GM21717 (cell line): ENCODE results near the gene KLHL1.
"Not testable (repeated sequence)": the region's sequence is repeated elsewhere in the genome, so short reads cannot be mapped to it uniquely, and the experiment has no call there.

ENCODE experiments used
- ATAC-seq: cut with Tn5 transposase; IDR thresholded peaks from one replicate; pipeline ENCODE4 v1.9.1; 2021; ENCODE audit warnings: mild to moderate bottlenecking, moderate library complexity; ENCODE audit not compliant: unreplicated experiment

Gene KLHL1, protein sequence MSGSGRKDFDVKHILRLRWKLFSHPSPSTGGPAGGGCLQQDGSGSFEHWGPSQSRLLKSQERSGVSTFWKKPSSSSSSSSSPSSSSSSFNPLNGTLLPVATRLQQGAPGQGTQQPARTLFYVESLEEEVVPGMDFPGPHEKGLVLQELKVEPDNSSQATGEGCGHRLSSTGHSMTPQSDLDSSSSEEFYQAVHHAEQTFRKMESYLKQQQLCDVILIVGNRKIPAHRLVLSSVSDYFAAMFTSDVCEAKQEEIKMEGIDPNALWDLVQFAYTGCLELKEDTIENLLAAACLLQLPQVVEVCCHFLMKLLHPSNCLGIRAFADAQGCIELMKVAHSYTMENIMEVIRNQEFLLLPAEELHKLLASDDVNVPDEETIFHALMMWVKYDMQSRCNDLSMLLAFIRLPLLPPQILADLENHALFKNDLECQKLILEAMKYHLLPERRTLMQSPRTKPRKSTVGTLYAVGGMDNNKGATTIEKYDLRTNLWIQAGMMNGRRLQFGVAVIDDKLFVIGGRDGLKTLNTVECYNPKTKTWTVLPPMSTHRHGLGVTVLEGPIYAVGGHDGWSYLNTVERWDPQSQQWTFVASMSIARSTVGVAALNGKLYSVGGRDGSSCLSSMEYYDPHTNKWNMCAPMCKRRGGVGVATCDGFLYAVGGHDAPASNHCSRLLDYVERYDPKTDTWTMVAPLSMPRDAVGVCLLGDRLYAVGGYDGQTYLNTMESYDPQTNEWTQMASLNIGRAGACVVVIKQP

DNA sequence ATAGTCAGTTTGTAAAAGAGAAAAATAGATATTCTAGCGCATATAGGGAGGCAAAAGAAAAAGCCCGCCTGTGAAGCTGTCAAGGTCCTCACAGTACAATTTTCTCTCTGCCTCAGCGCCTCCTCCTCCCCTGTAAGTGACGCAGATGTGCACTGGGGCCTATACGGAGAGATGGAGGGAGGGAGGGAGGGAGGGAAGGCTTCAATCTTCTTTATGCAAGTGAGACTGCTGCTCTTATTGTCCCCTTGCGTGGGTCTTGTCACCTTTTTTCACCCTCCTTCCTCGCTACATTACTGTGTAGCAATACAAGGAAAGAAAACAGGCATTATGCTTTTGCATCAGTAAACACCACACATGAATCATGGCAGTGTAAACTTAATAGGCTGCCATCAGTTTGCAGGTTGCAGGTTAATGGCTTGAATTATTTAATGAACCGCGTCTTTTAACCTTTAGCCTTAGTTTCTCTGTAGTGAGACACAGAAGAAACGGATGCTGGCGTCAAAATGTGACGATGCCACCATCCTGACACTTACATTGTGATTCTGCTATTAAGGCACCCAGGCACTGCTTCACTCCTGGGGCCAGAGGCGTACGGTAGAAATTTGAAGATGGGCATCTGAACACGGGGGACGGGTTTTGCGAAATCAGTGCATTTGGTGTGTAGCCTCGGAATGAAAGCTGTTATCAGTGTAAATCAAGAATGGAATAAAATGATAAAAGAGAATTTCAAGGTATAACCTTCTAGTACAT, at the start of gene KLHL1:
KLHL1 (minus strand) TSS at position 97 of the 750 bp plus-strand sequence. CDS start 753 bp downstream, outside the sequence.
- no peak for ATAC-seq

GRCh38 chr13:70142658-70143057, 34.4 kb upstream of the KLHL1 start:
- not testable (repeated sequence) for ATAC-seq

- ATAC-seq = no peak
Observed at GRCh38 chr13:70128098-70128497, 19.8 kb upstream of the KLHL1 start.

DNA sequence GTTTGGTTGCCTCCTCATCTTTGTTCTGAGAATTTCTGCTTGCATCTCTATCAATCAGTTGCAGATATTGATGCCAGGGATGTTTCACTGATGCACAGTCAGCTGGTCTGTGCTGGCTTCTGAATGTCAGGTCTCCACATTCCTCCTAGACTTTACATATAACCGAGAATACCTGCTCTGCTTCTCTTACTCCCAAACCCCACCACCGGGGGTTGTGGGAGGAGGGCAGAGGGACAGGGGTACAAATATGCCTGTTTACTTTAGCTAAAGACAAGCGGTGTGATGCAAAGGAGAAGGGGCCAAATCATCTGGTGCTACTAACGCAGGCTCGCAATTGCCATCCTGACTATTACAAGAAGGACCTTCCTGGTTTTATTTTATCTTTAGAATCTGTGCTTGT, 17.4 kb upstream of the KLHL1 start:
- ATAC-seq = no peak

DNA sequence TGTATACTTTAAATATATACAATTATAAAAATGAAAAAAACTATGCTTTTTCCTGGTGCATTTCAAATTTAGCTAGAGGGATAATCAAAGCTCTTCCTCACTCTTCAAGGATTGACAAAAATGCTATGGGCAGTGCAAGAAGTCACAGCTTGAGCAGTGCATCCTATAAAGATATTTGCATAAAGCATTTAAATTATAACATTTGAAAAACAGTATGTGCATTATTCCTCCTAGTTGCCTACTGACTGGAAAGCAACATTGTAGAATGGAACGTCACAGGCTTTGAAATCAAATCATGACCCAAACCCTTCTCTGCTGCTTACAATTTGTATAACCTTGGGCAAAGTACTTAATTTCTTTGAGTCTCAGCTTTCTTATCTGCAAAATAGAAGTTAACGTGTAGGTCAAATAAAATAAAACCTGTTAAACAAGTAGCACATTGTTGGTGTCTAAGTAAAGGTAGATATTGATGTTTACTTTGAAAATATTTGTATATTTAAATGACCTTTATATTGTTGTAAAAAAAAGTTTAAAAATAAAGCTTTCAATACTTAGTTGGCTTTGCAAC, 9.2 kb upstream of the KLHL1 start:
- no peak for ATAC-seq

DNA sequence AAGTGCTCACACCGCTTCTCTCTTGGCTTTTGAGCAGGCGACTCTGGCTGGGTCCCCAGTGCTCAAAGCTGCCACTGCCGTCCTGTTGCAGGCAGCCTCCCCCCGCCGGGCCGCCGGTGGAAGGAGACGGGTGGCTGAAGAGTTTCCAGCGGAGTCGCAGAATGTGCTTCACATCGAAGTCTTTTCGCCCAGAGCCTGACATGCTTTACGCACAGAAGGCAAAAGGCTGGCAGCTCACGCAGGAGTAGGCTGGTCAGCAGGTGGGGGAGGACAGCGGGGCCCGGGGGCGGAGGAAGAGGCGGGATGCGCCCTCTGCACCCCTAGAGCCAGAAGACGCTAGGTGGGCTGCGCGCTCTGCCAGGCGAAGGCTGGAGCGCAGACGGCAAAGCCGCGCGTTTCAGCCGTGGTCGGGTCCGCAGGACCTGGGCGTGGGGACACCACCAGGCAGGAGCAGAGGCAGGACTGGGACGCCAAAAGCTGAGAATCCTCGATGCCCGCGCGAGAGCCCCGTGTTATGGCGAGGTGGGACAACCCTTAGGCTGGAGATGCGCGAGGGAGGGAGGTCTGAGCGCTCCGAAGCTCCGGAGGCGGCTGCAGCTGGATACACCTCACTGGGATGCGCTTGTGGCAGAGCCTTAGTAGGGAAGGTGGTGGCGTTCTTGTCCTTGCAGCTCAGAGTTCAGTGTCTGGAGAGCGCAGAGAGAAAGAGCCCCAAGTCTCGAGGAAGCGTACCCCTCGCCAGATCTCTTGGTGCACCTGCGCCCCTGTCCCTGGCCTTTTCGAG, 562 bp downstream of the KLHL1 start, which contains the start of gene ATXN8OS:
ATXN8OS (plus strand) TSS at position 329 of the 784 bp plus-strand sequence.
- ATAC-seq = no peak

- ATAC-seq = no peak
Observed at GRCh38 chr13:70107125-70107497, 1.1 kb downstream of the KLHL1 start.

DNA sequence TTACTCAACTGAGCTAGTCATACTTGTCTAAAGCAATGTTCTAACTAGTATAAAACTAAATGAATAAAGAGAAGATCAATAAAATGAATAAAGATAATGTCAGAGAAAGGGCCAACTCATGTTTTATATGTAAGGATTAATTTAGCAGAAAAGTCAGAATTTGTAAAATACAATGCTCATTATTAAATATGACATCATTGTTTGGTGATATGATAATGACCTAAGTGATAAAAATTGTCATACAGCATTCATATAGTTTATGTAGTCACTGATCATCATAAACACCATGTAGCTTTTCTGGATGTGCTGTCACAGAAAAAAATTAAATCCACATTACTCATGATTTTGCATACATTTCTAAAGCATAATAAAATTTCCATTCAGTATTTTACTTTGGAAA, 3.8 kb downstream of the KLHL1 start:
- no peak for ATAC-seq

DNA sequence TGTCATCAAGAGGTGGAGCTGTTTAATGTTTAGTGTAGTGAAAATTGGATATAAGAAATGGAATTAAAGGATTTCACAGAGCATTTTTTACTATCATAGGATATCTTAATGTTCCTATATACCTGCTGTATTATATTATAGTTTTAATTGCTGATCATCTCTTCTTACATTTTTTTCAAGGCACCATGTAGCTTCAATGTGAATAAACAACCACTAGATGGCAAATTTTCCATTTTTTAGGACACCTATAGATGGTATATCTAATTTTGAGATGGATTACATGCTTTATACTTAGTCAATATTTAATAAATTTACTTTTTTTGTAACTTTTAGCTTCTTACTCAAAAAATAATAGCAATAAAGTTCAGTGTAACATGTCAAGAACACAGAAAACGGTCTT, 9.6 kb downstream of the KLHL1 start:
- ATAC-seq = no peak

DNA sequence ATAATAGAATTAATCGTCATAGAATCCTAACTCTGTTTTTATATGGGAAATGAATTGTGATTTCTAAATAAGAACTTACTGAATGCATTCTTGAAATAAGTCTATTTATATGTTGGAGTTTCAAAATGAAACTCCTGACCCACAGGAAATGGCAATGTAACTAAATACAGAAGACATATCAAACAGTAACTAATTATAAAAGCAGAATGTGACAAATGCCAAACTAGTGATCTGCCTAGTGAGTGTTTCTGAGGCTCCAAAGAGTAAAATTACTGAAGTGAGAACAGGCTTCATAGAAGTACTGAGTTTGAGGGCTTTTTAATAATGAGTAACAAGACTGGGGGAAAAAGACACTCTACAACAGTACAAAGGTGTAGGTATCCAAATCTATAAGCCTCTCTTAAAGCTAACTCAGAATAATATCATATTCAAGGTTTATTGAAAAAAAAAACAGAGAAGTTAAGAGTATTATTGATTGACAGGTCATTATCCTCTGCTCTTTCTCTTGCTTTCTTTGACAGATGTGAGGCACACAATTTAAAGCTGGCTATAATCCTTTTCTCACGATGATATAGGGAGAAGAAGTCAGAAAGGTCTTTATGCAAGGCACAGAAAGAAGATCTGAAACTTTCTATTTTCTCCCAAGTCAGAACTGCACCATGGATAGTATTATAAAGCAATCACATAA, 18.1 kb downstream of the KLHL1 start:
- ATAC-seq = no peak

- ATAC-seq = no peak
Observed at GRCh38 chr13:70088926-70089325, 19.3 kb downstream of the KLHL1 start.

GRCh38 chr13:70087247-70087646, 21.0 kb downstream of the KLHL1 start:
- ATAC-seq = no peak

- no peak for ATAC-seq
Observed at GRCh38 chr13:70080012-70080411, 28.2 kb downstream of the KLHL1 start.

DNA sequence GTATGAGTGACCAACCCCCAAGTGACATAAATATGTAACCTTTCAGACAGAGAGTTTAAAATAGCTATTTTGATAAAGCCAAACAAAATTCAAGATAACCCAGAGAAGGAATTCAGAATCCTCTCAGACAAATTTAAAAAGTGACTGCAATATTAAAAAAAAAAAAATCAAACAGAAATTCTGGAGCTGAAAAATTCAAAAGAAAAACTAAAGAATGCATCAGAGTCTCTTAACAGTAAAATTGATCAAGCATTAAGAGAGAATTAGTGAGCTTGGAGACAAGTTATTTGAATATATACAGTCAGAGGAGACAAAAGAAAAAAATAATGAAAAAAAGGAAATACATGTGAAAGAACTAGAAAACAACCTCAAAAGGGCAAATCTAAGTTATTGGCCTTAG, 53.7 kb downstream of the KLHL1 start:
- ATAC-seq = no peak

GRCh38 chr13:70051531-70051930, 56.7 kb downstream of the KLHL1 start:
- no peak for ATAC-seq

- peak; percentile 70 for ATAC-seq
Observed at GRCh38 chr13:70043685-70044084, 64.6 kb downstream of the KLHL1 start.

- no peak for ATAC-seq
Observed at GRCh38 chr13:70042193-70042592, 66.1 kb downstream of the KLHL1 start.

DNA sequence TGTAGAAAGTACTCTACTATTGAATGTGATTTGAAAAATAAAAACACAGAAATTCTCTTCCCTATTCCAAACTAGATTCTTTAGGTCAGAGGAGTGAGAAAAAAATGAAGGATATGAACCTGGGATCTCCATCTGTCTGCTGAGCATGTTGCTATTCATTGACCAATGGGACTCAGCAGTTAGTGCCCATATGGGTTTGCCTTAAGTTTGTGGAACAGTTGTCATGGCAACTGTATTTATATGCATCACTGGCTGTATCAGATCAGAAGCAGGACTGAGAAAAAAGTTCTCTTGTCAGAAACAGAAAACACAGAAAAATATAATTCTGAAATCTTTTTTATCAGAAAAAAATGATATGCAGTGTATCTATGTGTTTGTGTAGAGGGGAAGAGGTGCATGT, 74.0 kb downstream of the KLHL1 start:
- no peak for ATAC-seq

- no peak for ATAC-seq
Observed at GRCh38 chr13:70027551-70027950, 80.7 kb downstream of the KLHL1 start.

- no peak for ATAC-seq
Observed at GRCh38 chr13:70023516-70023915, 84.7 kb downstream of the KLHL1 start.
